Measurements from ENCODE around the gene RIT2. TPM values are rescaled to one million over a fixed set of nuclear protein-coding genes. Genes with fewer than 3 reads are reported as not detected.

The RIT2 gene
- total RNA-seq, 1 experiment from 2014 or later: not detected

- CTCF ChIA-PET: interaction anchor here (0.6 kb wide), 1 partner anchor 272 kb away, joined by 3 read pairs; no protein-coding TSS in a partner anchor
- POLR2A ChIA-PET: no interaction called here
- Mint-ChIP-seq H3K4me1 (ENCODE audit: insufficient read depth, unreplicated experiment) (no peaks in the 10 kb centered on the region), H3K27ac (ENCODE audit: low read depth, unreplicated experiment) (no peak overlapping the region), H3K27me3 (ENCODE audit: insufficient read depth, unreplicated experiment) (peaks cover 20% of the 10 kb centered on the region), H3K9me3 (ENCODE audit: unreplicated experiment) (no peaks in the 10 kb centered on the region), H3K36me3 (ENCODE audit: insufficient read depth, unreplicated experiment) (no peaks in the 10 kb centered on the region), H3K4me3 (ENCODE audit: unreplicated experiment) (no peak overlapping the region)
- TF ChIP-seq CTCF (IDR thresholded peaks at IDR 0.05; ENCODE audit: unreplicated experiment): no peak
- no TSS peak for BruUV-seq (replicated peaks)
- intact Hi-C loops (cut with micrococcal nuclease): no loop called here
- DNase-seq (ENCODE audit: unreplicated experiment): no peak
Measured at GRCh38 chr18:43001821-43002220, 113.7 kb downstream of the RIT2 start.

- no TSS peak for BruUV-seq (replicated peaks)
- H3K9me3 Mint-ChIP-seq (ENCODE audit: unreplicated experiment): no peaks in the 10 kb centered on the region
- H3K27ac Mint-ChIP-seq (ENCODE audit: low read depth, unreplicated experiment): no peak overlapping the region
- CTCF ChIA-PET: interaction anchor here (0.6 to 0.7 kb wide), 2 partner anchors 29 to 686 kb away, joined by 3 to 6 read pairs; no protein-coding TSS in a partner anchor
- H3K36me3 Mint-ChIP-seq (ENCODE audit: insufficient read depth, unreplicated experiment): no peaks in the 10 kb centered on the region
- peaks cover 8% of the 10 kb centered on the region for H3K4me1 Mint-ChIP-seq (ENCODE audit: insufficient read depth, unreplicated experiment)
- H3K27me3 Mint-ChIP-seq (ENCODE audit: insufficient read depth, unreplicated experiment): peaks cover 23% of the 10 kb centered on the region
- POLR2A ChIA-PET: interaction anchor here (0.6 kb wide), 1 partner anchor 229 kb away, joined by 5 read pairs; no protein-coding TSS in a partner anchor
- no peak overlapping the region for H3K4me3 Mint-ChIP-seq (ENCODE audit: unreplicated experiment)
- DNase-seq (ENCODE audit: unreplicated experiment): no peak
- TF ChIP-seq CTCF (IDR thresholded peaks at IDR 0.05; ENCODE audit: unreplicated experiment): no peak
- intact Hi-C loops (cut with micrococcal nuclease): no loop called here
Measured at GRCh38 chr18:42996824-42997223, 118.7 kb downstream of the RIT2 start.

- CTCF ChIA-PET: no interaction called here
- BruUV-seq (replicated peaks): no TSS peak
- Mint-ChIP-seq H3K4me1 (ENCODE audit: insufficient read depth, unreplicated experiment) (no peaks in the 10 kb centered on the region), H3K27ac (ENCODE audit: low read depth, unreplicated experiment) (no peak overlapping the region), H3K9me3 (ENCODE audit: unreplicated experiment) (no peaks in the 10 kb centered on the region), H3K4me3 (ENCODE audit: unreplicated experiment) (no peak overlapping the region), H3K36me3 (ENCODE audit: insufficient read depth, unreplicated experiment) (no peaks in the 10 kb centered on the region), H3K27me3 (ENCODE audit: insufficient read depth, unreplicated experiment) (peaks cover 24% of the 10 kb centered on the region)
- TF ChIP-seq CTCF (IDR thresholded peaks at IDR 0.05; ENCODE audit: unreplicated experiment): no peak
- intact Hi-C loops (cut with micrococcal nuclease): no loop called here
- peak; percentile 5 for DNase-seq (ENCODE audit: unreplicated experiment)
- POLR2A ChIA-PET: no interaction called here
Measured at GRCh38 chr18:42980426-42980825, 135.1 kb downstream of the RIT2 start.

GRCh38 chr18:42977982-42978637 is 137.4 kb downstream of the RIT2 start:
- TF ChIP-seq CTCF (IDR thresholded peaks at IDR 0.05; ENCODE audit: unreplicated experiment): no peak
- H3K4me3 Mint-ChIP-seq (ENCODE audit: unreplicated experiment): no peak overlapping the region
- CTCF ChIA-PET: no interaction called here
- H3K27me3 Mint-ChIP-seq (ENCODE audit: insufficient read depth, unreplicated experiment): peaks cover 24% of the 10 kb centered on the region
- intact Hi-C loops (cut with micrococcal nuclease): no loop called here
- H3K27ac Mint-ChIP-seq (ENCODE audit: low read depth, unreplicated experiment): no peak overlapping the region
- H3K36me3 Mint-ChIP-seq (ENCODE audit: insufficient read depth, unreplicated experiment): no peaks in the 10 kb centered on the region
- no TSS peak for BruUV-seq (replicated peaks)
- POLR2A ChIA-PET: no interaction called here
- H3K9me3 Mint-ChIP-seq (ENCODE audit: unreplicated experiment): no peaks in the 10 kb centered on the region
- no peak for DNase-seq (ENCODE audit: unreplicated experiment)
- no peaks in the 10 kb centered on the region for H3K4me1 Mint-ChIP-seq (ENCODE audit: insufficient read depth, unreplicated experiment)
